NT2/D1 (cell line): Measurements from ENCODE around the gene GLS.

Experiments
- SUZ12 ChIP-seq: IDR thresholded peaks from 2 replicates; pipeline ENCODE4 v1.6.1; 2011; ENCODE audit not compliant: insufficient read length, insufficient read depth; ENCODE audit errors: extremely low read depth
- YY1 ChIP-seq: IDR thresholded peaks from 2 replicates; pipeline ENCODE4 v1.6.1; 2011; ENCODE audit not compliant: insufficient read length, insufficient read depth

GRCh38 chr2:190916829-190917228 is 36.2 kb downstream of the GLS start:
- TF ChIP-seq SUZ12: no peak
- TF ChIP-seq YY1: no peak
